Calu3 (cell line): ENCODE results near the gene VDR. TPM values are rescaled to one million over a fixed set of nuclear protein-coding genes. Genes with fewer than 3 reads are reported as not detected.

ENCODE experiments used
- BruUV-seq: library from RNA; stranded (reverse); fragments of 400-500 nt; replicated peaks from 2 replicates; lab custom pipeline; 2021; lab: Mats Ljungman, UMichigan
- CTCF ChIA-PET: fragments of 300-600 bp; sonication (Branson Sonifier 250); formaldehyde crosslinking; loops from one replicate; lab custom pipeline; 2022; ENCODE audit warnings: antibody characterized with exemption; lab: Charles Lee
- DNase-seq: peaks from one replicate; pipeline ENCODE4 v3.0.0; 2022
- H3K27ac Mint-ChIP-seq: one replicate; pipeline ENCODE4 v1.8.0; 2022; ENCODE audit warnings: mixed read lengths; ENCODE audit not compliant: unreplicated experiment
- H3K27me3 Mint-ChIP-seq: one replicate; pipeline ENCODE4 v1.8.0; 2022; ENCODE audit warnings: mixed read lengths; ENCODE audit not compliant: unreplicated experiment
- H3K36me3 Mint-ChIP-seq: one replicate; pipeline ENCODE4 v1.8.0; 2022; ENCODE audit warnings: mild to moderate bottlenecking, moderate library complexity, mixed read lengths; ENCODE audit not compliant: insufficient read depth, unreplicated experiment
- H3K4me1 Mint-ChIP-seq: one replicate; pipeline ENCODE4 v1.8.0; 2022; ENCODE audit warnings: mild to moderate bottlenecking, low read depth, mixed read lengths; ENCODE audit not compliant: unreplicated experiment
- H3K4me3 Mint-ChIP-seq: one replicate; pipeline ENCODE4 v1.8.0; 2022; ENCODE audit warnings: mild to moderate bottlenecking, low read depth, moderate library complexity, mixed read lengths; ENCODE audit not compliant: unreplicated experiment
- H3K9me3 Mint-ChIP-seq: one replicate; pipeline ENCODE4 v1.8.0; 2022; ENCODE audit warnings: low read depth, mixed read lengths; ENCODE audit not compliant: unreplicated experiment
- CTCF ChIP-seq: fragments of 200-600 bp; IDR thresholded peaks from one replicate; pipeline ENCODE4 v1.8.0; 2022; ENCODE audit warnings: antibody characterized with exemption; ENCODE audit not compliant: unreplicated experiment
- intact Hi-C: fragments of 100-400 bp; cut with micrococcal nuclease; formaldehyde crosslinking; loops from one replicate; pipeline ENCODE4 v1.10.0; 2022; ENCODE audit not compliant: unreplicated experiment
- total RNA-seq: library from RNA; stranded (reverse); gene quantifications from 2 replicates; pipeline ENCODE4 v1.2.3, GENCODE V29; 2022

Gene VDR
- total RNA-seq, 1 experiment from 2014 or later: 10.1 TPM

- peaks cover 11% of the 10 kb centered on the region for H3K36me3 Mint-ChIP-seq
- no TSS peak for BruUV-seq
- no peaks in the 10 kb centered on the region for H3K9me3 Mint-ChIP-seq
- peaks cover 19% of the 10 kb centered on the region for H3K4me1 Mint-ChIP-seq
- no peak for TF ChIP-seq CTCF
- no peak for DNase-seq
- no peak overlapping the region for H3K27ac Mint-ChIP-seq
- intact Hi-C loops: no loop called here
- H3K27me3 Mint-ChIP-seq: no peaks in the 10 kb centered on the region
- H3K4me3 Mint-ChIP-seq: no peak overlapping the region
- CTCF ChIA-PET: interaction anchor here (0.7 to 1.2 kb wide), 5 partner anchors 18 to 41 kb away, joined by 3 to 11 read pairs (median 3); no protein-coding TSS in a partner anchor
These were observed 107.4 kb downstream of the VDR start for GRCh38 chr12:47797441-47797840.

GRCh38 chr12:47795814-47796411 lies 108.9 kb downstream of the VDR start:
- Mint-ChIP-seq H3K4me3 (no peak overlapping the region), H3K27ac (peak overlapping the region; percentile 27), H3K36me3 (peaks cover 11% of the 10 kb centered on the region), H3K4me1 (peaks cover 4% of the 10 kb centered on the region), H3K27me3 (no peaks in the 10 kb centered on the region), H3K9me3 (no peaks in the 10 kb centered on the region)
- TF ChIP-seq CTCF: no peak
- CTCF ChIA-PET: no interaction called here
- intact Hi-C loops: no loop called here
- DNase-seq: no peak
- BruUV-seq: no TSS peak

GRCh38 chr12:47795121-47795813 lies 109.5 kb downstream of the VDR start:
- Mint-ChIP-seq H3K4me3 (no peak overlapping the region), H3K27me3 (no peaks in the 10 kb centered on the region), H3K9me3 (no peaks in the 10 kb centered on the region), H3K4me1 (no peaks in the 10 kb centered on the region), H3K36me3 (peaks cover 14% of the 10 kb centered on the region), H3K27ac (peak overlapping the region; percentile 27)
- TF ChIP-seq CTCF: no peak
- DNase-seq: no peak
- BruUV-seq: no TSS peak
- CTCF ChIA-PET: interaction anchor here (0.6 to 1.2 kb wide), 2 partner anchors 17 to 42 kb away, joined by 3 to 5 read pairs; no protein-coding TSS in a partner anchor
- intact Hi-C loops: no loop called here

- no peak overlapping the region for H3K27ac Mint-ChIP-seq
- CTCF ChIA-PET: interaction anchor here (0.6 to 1.2 kb wide), 2 partner anchors 18 to 43 kb away, joined by 3 to 5 read pairs; no protein-coding TSS in a partner anchor
- H3K4me1 Mint-ChIP-seq: no peaks in the 10 kb centered on the region
- H3K36me3 Mint-ChIP-seq: peaks cover 17% of the 10 kb centered on the region
- H3K9me3 Mint-ChIP-seq: no peaks in the 10 kb centered on the region
- H3K27me3 Mint-ChIP-seq: no peaks in the 10 kb centered on the region
- BruUV-seq: no TSS peak
- DNase-seq: no peak
- TF ChIP-seq CTCF: no peak
- intact Hi-C loops: no loop called here
- H3K4me3 Mint-ChIP-seq: no peak overlapping the region
These were observed 110.1 kb downstream of the VDR start for GRCh38 chr12:47794679-47795078.
